ENCODE results near the gene LGALS7. TPM values are rescaled to one million over a fixed set of nuclear protein-coding genes. Genes with fewer than 3 reads are reported as not detected.

The LGALS7 gene
- total and polyA plus RNA-seq, 2 of the 13 experiments (the other 11 are each of a cell fraction or from before 2014, with no cell fraction given): 0.73 TPM; not detected in 1

- TF ChIP-seq ZNF629 (CRISPR knock-in tag; conservative IDR thresholded peaks at IDR 0.05) (peak; percentile 95), AGO2 (optimal IDR thresholded peaks at IDR 0.05; ENCODE audit: low read depth, low read length) (peak; percentile 88), SNRNP70 (IDR thresholded peaks at IDR 0.05; ENCODE audit: low read depth, low read length) (no peak), AGO1 (IDR thresholded peaks at IDR 0.05; ENCODE audit: low read depth, low read length, poor library complexity, severe bottlenecking) (no peak), NR2F6 (IDR thresholded peaks at IDR 0.05) (no peak), NR2F6 (CRISPR knock-in tag; IDR thresholded peaks at IDR 0.05) (no peak), PAX8 (CRISPR knock-in tag; IDR thresholded peaks at IDR 0.05; ENCODE audit: borderline replicate concordance) (no peak), YEATS4 (CRISPR knock-in tag; IDR thresholded peaks at IDR 0.05; ENCODE audit: borderline replicate concordance) (no peak), RFX3 (CRISPR knock-in tag; IDR thresholded peaks at IDR 0.05) (no peak), ZNF431 (CRISPR knock-in tag; IDR thresholded peaks at IDR 0.05; ENCODE audit: borderline replicate concordance, low read depth) (no peak), ZNF33A (CRISPR knock-in tag; IDR thresholded peaks at IDR 0.05; ENCODE audit: borderline replicate concordance) (no peak), ZSCAN25 (CRISPR knock-in tag; IDR thresholded peaks at IDR 0.05) (no peak), ZNF337 (CRISPR knock-in tag; IDR thresholded peaks at IDR 0.05; ENCODE audit: borderline replicate concordance, low read depth) (no peak), MYC (CRISPR knock-in tag; IDR thresholded peaks at IDR 0.05; ENCODE audit: borderline replicate concordance) (no peak), MIXL1 (CRISPR knock-in tag; IDR thresholded peaks at IDR 0.05) (no peak), ZNF317 (CRISPR knock-in tag; IDR thresholded peaks at IDR 0.05) (no peak), ZSCAN22 (CRISPR knock-in tag; IDR thresholded peaks at IDR 0.05) (no peak), ZSCAN12 (CRISPR knock-in tag; IDR thresholded peaks at IDR 0.05) (no peak), SMC3 (IDR thresholded peaks at IDR 0.05; ENCODE audit: low read length) (no peak), ZNF205 (CRISPR knock-in tag; IDR thresholded peaks at IDR 0.05) (no peak), CHD4 (IDR thresholded peaks at IDR 0.05; ENCODE audit: borderline replicate concordance, low read length) (0 out of 2 replicates have a peak, but pooled peaks have one; percentile 63), CBX1 (IDR thresholded peaks at IDR 0.05; ENCODE audit: low read depth) (no peak), NFATC3 (CRISPR knock-in tag; IDR thresholded peaks at IDR 0.05) (no peak)
- TF ChIP-seq, protein P1, sequence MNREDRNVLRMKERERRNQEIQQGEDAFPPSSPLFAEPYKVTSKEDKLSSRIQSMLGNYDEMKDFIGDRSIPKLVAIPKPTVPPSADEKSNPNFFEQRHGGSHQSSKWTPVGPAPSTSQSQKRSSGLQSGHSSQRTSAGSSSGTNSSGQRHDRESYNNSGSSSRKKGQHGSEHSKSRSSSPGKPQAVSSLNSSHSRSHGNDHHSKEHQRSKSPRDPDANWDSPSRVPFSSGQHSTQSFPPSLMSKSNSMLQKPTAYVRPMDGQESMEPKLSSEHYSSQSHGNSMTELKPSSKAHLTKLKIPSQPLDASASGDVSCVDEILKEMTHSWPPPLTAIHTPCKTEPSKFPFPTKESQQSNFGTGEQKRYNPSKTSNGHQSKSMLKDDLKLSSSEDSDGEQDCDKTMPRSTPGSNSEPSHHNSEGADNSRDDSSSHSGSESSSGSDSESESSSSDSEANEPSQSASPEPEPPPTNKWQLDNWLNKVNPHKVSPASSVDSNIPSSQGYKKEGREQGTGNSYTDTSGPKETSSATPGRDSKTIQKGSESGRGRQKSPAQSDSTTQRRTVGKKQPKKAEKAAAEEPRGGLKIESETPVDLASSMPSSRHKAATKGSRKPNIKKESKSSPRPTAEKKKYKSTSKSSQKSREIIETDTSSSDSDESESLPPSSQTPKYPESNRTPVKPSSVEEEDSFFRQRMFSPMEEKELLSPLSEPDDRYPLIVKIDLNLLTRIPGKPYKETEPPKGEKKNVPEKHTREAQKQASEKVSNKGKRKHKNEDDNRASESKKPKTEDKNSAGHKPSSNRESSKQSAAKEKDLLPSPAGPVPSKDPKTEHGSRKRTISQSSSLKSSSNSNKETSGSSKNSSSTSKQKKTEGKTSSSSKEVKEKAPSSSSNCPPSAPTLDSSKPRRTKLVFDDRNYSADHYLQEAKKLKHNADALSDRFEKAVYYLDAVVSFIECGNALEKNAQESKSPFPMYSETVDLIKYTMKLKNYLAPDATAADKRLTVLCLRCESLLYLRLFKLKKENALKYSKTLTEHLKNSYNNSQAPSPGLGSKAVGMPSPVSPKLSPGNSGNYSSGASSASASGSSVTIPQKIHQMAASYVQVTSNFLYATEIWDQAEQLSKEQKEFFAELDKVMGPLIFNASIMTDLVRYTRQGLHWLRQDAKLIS (CRISPR knock-in tag; IDR thresholded peaks at IDR 0.05): no peak
- TF ChIP-seq, protein P2, sequence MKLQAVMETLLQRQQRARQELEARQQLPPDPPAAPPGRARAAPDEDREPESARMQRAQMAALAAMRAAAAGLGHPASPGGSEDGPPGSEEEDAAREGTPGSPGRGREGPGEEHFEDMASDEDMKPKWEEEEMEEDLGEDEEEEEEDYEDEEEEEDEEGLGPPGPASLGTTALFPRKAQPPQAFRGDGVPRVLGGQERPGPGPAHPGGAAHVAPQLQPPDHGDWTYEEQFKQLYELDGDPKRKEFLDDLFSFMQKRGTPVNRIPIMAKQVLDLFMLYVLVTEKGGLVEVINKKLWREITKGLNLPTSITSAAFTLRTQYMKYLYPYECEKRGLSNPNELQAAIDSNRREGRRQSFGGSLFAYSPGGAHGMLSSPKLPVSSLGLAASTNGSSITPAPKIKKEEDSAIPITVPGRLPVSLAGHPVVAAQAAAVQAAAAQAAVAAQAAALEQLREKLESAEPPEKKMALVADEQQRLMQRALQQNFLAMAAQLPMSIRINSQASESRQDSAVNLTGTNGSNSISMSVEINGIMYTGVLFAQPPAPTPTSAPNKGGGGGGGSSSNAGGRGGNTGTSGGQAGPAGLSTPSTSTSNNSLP (IDR thresholded peaks at IDR 0.05; ENCODE audit: low read depth, low read length): no peak
These were observed 39.7 kb downstream of the LGALS7 start (continued) for GRCh38 chr19:38733493-38734175.

Measured in HepG2 (cell line).